Neural cell (in vitro differentiated cells): Measurements from ENCODE around the gene PLXDC2. TPM values are rescaled to one million over a fixed set of nuclear protein-coding genes. Genes with fewer than 3 reads are reported as not detected.

Source experiments
- H2AFZ ChIP-seq: fragments of 200-600, 300-800 bp; sonication (generic), shearing (Covaris generic); 2 replicates; pipeline ENCODE4 v1.6.0; 2014; ENCODE audit warnings: low read depth, mild to moderate bottlenecking, antibody characterized with exemption, low read length, moderate library complexity
- H3F3A ChIP-seq: fragments of 200-600 bp; shearing (Covaris generic); 2 replicates; pipeline ENCODE4 v1.6.1; 2016; ENCODE audit warnings: mild to moderate bottlenecking, moderate library complexity, mixed read lengths, antibody characterized with exemption, low read length; ENCODE audit not compliant: insufficient read depth, poor library complexity, severe bottlenecking
- H3K27ac ChIP-seq: fragments of 200-600, 300-800 bp; sonication (generic), shearing (Covaris generic); 2 replicates; pipeline ENCODE4 v1.5.1; 2014; ENCODE audit warnings: mild to moderate bottlenecking, low read length, moderate library complexity
- H3K27me3 ChIP-seq: fragments of 300-800, 200-600 bp; sonication (generic), shearing (Covaris generic); 2 replicates; pipeline ENCODE4 v1.6.0; 2014; ENCODE audit warnings: mild to moderate bottlenecking, low read depth, low read length, moderate library complexity; ENCODE audit not compliant: insufficient read depth
- H3K36me3 ChIP-seq: fragments of 300-800, 200-600 bp; sonication (generic), shearing (Covaris generic); 2 replicates; pipeline ENCODE4 v1.5.1; 2014; ENCODE audit warnings: mild to moderate bottlenecking, antibody characterized with exemption, low read length, moderate library complexity; ENCODE audit not compliant: insufficient read depth
- H3K4me2 ChIP-seq: fragments of 300-800, 200-600 bp; sonication (generic), shearing (Covaris generic); 2 replicates; pipeline ENCODE4 v1.6.0; 2014; ENCODE audit warnings: mild to moderate bottlenecking, low read length
- H3K4me3 ChIP-seq: fragments of 300-800, 200-600 bp; sonication (generic), shearing (Covaris generic); 2 replicates; pipeline ENCODE4 v1.5.1; 2014; ENCODE audit warnings: mild to moderate bottlenecking, low read length, moderate library complexity
- H3K79me2 ChIP-seq: fragments of 200-600 bp; shearing (Covaris generic); replicated peaks from 2 replicates; pipeline ENCODE4 v1.6.0; 2014; ENCODE audit warnings: mild to moderate bottlenecking, low read length, moderate library complexity; ENCODE audit not compliant: insufficient read depth
- H3K9ac ChIP-seq: fragments of 300-800, 200-600 bp; sonication (generic), shearing (Covaris generic); 2 replicates; pipeline ENCODE4 v1.6.1; 2016; ENCODE audit warnings: mild to moderate bottlenecking, low read length, mixed read lengths
- H3K9me2 ChIP-seq: fragments of 200-600 bp; shearing (Covaris generic); 2 replicates; pipeline ENCODE4 v1.6.1; 2016; ENCODE audit warnings: mild to moderate bottlenecking, low read length, mixed read lengths; ENCODE audit not compliant: insufficient read depth
- H3K9me3 ChIP-seq: fragments of 200-600, 300-800 bp; sonication (generic), shearing (Covaris generic); 2 replicates; pipeline ENCODE4 v1.6.1; 2016; ENCODE audit warnings: mild to moderate bottlenecking, mixed run types, low read length, moderate library complexity, mixed read lengths
- H4K20me1 ChIP-seq: fragments of 200-600 bp; shearing (Covaris generic); 2 replicates; pipeline ENCODE4 v1.6.1; 2016; ENCODE audit warnings: mild to moderate bottlenecking, mixed run types; ENCODE audit not compliant: insufficient read depth
- EP300 ChIP-seq: fragments of 450-650 bp; conservative IDR thresholded peaks from 2 replicates; pipeline ENCODE4 v1.6.1; 2014; ENCODE audit warnings: antibody characterized with exemption, mild to moderate bottlenecking, moderate library complexity; ENCODE audit not compliant: poor library complexity, severe bottlenecking
- EZH2 ChIP-seq: fragments of 200-600, 300-800 bp; shearing (Covaris generic), sonication (generic); IDR thresholded peaks from 2 replicates; pipeline ENCODE4 v1.6.1; 2014; ENCODE audit warnings: antibody characterized with exemption, low read length, borderline replicate concordance, mild to moderate bottlenecking; ENCODE audit not compliant: insufficient read depth, poor library complexity, severe bottlenecking
- MXI1 ChIP-seq: fragments of 450-650 bp; conservative IDR thresholded peaks from 2 replicates; pipeline ENCODE4 v1.6.1; 2014; ENCODE audit warnings: antibody characterized with exemption, mild to moderate bottlenecking; ENCODE audit not compliant: poor library complexity, severe bottlenecking
- POLR2AphosphoS5 ChIP-seq: IDR thresholded peaks from 2 replicates; pipeline ENCODE4 v1.6.1; 2012
- RAD21 ChIP-seq: fragments of 450-650 bp; conservative IDR thresholded peaks from 2 replicates; pipeline ENCODE4 v1.6.1; 2014; ENCODE audit warnings: antibody characterized with exemption, mild to moderate bottlenecking, moderate library complexity
- REST ChIP-seq: IDR thresholded peaks from 2 replicates; pipeline ENCODE4 v1.6.1; 2012; ENCODE audit warnings: borderline replicate concordance
- SMC3 ChIP-seq: fragments of 450-650 bp; conservative IDR thresholded peaks from 2 replicates; pipeline ENCODE4 v1.6.1; 2014; ENCODE audit warnings: antibody characterized with exemption, mild to moderate bottlenecking, moderate library complexity; ENCODE audit not compliant: poor library complexity
- TAF1 ChIP-seq: IDR thresholded peaks from 2 replicates; pipeline ENCODE4 v1.6.1; 2012; ENCODE audit warnings: low read depth
- polyA plus RNA-seq: library from polyadenylated mRNA; depleted of rRNA; stranded (reverse); fragments of >200 nt; gene quantifications from 2 replicates; pipeline ENCODE4 v1.2.3, GENCODE V29; 2014
- TF ChIP-seq, protein P1 (sequence below): fragments of 450-650 bp; IDR thresholded peaks from 2 replicates; pipeline ENCODE4 v1.5.1; 2014; ENCODE audit warnings: antibody characterized with exemption, mild to moderate bottlenecking, moderate library complexity; ENCODE audit not compliant: poor library complexity, severe bottlenecking

The PLXDC2 gene
- polyA plus RNA-seq, 1 donor from 2014 or later: 2.3 TPM

GRCh38 chr10:19954601-19955000 is 138.4 kb downstream of the PLXDC2 start:
- Histone ChIP-seq H3K9me3 (no peaks in the 10 kb centered on the region), H3K4me3 (no peak overlapping the region), H3K9me2 (no peaks in the 10 kb centered on the region), H2AFZ (no peak overlapping the region), H3K27ac (no peak overlapping the region), H3K4me2 (no peak overlapping the region), H3K9ac (no peak overlapping the region), H3K36me3 (no peaks in the 10 kb centered on the region), H4K20me1 (no peaks in the 10 kb centered on the region), H3F3A (no peaks in the 10 kb centered on the region), H3K27me3 (no peaks in the 10 kb centered on the region), H3K79me2 (no peaks in the 10 kb centered on the region)
- TF ChIP-seq, protein P1, sequence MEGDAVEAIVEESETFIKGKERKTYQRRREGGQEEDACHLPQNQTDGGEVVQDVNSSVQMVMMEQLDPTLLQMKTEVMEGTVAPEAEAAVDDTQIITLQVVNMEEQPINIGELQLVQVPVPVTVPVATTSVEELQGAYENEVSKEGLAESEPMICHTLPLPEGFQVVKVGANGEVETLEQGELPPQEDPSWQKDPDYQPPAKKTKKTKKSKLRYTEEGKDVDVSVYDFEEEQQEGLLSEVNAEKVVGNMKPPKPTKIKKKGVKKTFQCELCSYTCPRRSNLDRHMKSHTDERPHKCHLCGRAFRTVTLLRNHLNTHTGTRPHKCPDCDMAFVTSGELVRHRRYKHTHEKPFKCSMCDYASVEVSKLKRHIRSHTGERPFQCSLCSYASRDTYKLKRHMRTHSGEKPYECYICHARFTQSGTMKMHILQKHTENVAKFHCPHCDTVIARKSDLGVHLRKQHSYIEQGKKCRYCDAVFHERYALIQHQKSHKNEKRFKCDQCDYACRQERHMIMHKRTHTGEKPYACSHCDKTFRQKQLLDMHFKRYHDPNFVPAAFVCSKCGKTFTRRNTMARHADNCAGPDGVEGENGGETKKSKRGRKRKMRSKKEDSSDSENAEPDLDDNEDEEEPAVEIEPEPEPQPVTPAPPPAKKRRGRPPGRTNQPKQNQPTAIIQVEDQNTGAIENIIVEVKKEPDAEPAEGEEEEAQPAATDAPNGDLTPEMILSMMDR: no peak
- no peak for TF ChIP-seq EZH2
- no peak for TF ChIP-seq EP300
- TF ChIP-seq TAF1: no peak
- no peak for TF ChIP-seq SMC3
- TF ChIP-seq REST: no peak
- TF ChIP-seq RAD21: no peak

DNA sequence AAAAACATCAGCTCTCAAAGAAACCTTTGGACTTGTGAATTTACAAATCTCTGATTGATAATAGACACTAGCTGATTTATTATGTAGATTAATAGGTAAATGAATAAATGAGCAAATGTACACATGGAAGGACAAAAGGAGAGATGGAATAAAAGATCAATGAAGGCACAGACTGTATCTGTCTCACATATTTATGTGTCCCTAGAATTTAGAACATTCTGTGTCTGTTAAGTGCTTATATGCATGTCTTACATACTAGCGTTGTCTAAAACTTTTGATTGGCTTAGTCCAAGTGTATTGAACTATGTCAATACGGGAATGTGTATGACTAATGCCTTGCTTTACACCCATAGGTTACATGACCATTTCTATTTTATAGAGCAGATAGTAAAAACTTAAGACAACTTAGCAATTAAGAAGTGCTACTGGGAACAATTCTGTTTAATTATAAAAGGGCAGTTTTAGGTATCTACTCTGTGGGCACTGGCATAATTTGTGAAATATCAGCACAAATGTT is 140.3 kb downstream of the PLXDC2 start:
- TF ChIP-seq RAD21 (no peak), POLR2AphosphoS5 (no peak), TAF1 (no peak), SMC3 (no peak), EZH2 (no peak), MXI1 (no peak), EP300 (no peak), REST (no peak)
- TF ChIP-seq, protein P1: no peak
- no peak overlapping the region for H3K4me2 ChIP-seq

More for the DNA sequence above, 140.3 kb downstream of the PLXDC2 start:
- H3K9ac ChIP-seq: no peak overlapping the region
- no peaks in the 10 kb centered on the region for H3K79me2 ChIP-seq
- H3F3A ChIP-seq: no peaks in the 10 kb centered on the region
- H4K20me1 ChIP-seq: no peaks in the 10 kb centered on the region
- no peaks in the 10 kb centered on the region for H3K36me3 ChIP-seq
- H2AFZ ChIP-seq: no peak overlapping the region
- H3K27ac ChIP-seq: no peak overlapping the region
- H3K4me3 ChIP-seq: no peak overlapping the region
- no peaks in the 10 kb centered on the region for H3K9me2 ChIP-seq
- H3K9me3 ChIP-seq: no peaks in the 10 kb centered on the region
- no peaks in the 10 kb centered on the region for H3K27me3 ChIP-seq
